H7 (cell line): ENCODE data around the gene LEMD1. TPM values are rescaled to one million over a fixed set of nuclear protein-coding genes. Genes with fewer than 3 reads are reported as not detected.

Experiments
- DNase-seq: peaks from one replicate; pipeline ENCODE4 v3.0.0; 2012
- H3K27me3 ChIP-seq: 2 replicates; pipeline ENCODE4 v1.6.0; 2011; ENCODE audit warnings: mild to moderate bottlenecking, low read length; ENCODE audit not compliant: control insufficient read depth, insufficient read depth
- H3K36me3 ChIP-seq: replicated peaks from 2 replicates; pipeline ENCODE4 v1.5.1; 2011; ENCODE audit warnings: low read length; ENCODE audit not compliant: control insufficient read depth, insufficient read depth
- H3K4me3 ChIP-seq: 2 replicates; pipeline ENCODE4 v1.5.1; 2011; ENCODE audit warnings: low read depth, mild to moderate bottlenecking, control low read depth, low read length, moderate library complexity; ENCODE audit not compliant: insufficient read depth
- total RNA-seq: library from RNA; depleted of rRNA; stranded (reverse); fragments of >200 nt; shearing (Covaris generic); gene quantifications from 2 replicates; pipeline ENCODE4 v1.2.3, GENCODE V29; 2014

LEMD1 gene
- total RNA-seq, 1 experiment from 2014 or later = 19.4 TPM

DNA sequence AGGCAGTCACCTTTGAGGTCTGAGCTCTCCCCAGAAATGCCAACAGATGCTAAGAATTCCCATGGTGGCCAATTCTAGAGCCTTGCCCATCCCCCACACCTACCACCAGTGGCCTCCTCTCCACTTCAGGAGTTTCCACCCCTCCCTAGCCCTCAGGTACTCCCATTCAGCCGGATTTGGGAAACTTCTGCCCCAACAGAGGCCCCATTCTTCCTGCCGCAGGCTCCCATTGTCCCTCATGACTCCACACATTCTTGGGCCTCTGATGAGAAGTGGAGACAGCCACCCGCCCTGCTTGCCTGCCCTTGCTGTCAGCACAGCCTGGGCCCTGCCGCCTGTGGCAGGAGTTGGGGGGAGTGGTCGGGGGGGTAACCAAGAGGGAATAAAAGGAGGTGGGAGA lies 29.3 kb upstream of the LEMD1 start:
- no peaks in the 10 kb centered on the region for H3K36me3 ChIP-seq
- DNase-seq = peak; percentile 80
- H3K4me3 ChIP-seq = no peak overlapping the region
- H3K27me3 ChIP-seq = peaks cover 25% of the 10 kb centered on the region

DNA sequence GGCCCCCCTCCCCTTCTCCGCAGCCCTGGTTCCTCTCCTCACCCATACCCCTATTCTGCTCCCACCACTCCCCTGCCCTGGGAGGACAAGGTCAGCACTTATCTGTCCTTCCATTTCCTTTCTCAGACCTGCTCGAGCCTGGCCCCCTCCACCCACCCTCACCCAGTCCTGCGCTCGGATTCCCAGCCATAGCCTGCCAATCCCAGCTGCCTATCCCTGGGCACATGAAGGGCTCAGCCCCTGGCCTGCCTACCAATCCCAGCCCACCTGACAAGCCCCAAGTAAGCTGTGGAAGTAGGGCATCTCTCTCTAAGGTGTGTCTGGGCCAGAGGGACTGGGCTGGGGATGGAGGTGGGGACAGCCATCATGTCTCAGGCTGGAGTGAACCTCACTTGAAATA lies 28.6 kb upstream of the LEMD1 start:
- peaks cover 23% of the 10 kb centered on the region for H3K27me3 ChIP-seq
- H3K4me3 ChIP-seq = peak overlapping the region; percentile 9; the same call in 1 of the 2 replicates
- DNase-seq = no peak
- H3K36me3 ChIP-seq = no peaks in the 10 kb centered on the region

DNA sequence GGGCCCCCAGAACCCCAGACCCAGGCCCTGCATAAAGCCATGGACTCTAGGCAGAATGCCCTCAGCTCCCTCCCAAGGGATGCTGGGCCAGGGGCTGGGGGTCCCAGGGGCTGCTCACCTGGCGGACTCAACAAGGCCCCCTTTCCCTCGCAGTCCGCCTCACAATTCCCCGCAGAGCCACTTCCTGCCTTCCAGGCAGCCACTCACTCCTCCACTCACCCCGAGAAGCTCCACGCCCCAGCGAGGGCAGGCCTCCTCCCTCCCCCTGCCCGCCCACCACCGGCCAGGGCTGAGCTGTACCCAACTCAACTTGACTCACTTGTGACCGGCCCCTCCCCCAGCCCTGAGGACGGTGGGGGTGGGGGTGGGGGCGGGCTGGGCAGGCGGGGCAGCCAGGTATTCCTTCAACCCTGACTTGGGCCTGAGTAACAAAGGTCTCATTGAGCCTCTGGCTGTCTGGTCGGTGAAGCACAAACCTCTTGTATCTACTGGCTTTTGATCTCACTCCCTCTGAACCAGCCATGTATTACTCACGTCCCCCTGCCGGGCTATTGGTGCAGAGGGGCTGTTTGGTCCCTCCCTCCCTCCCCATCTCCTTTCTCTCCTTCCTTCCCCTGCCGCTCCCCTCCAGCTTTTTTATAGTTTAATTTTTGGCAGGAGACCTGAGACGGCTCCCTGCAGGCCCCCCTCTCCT lies 28.0 kb upstream of the LEMD1 start:
- Histone ChIP-seq H3K27me3 (peaks cover 22% of the 10 kb centered on the region), H3K36me3 (no peaks in the 10 kb centered on the region), H3K4me3 (peak overlapping the region; percentile 24; the same call in 1 of the 2 replicates)
- peak; percentile 91 for DNase-seq

DNA sequence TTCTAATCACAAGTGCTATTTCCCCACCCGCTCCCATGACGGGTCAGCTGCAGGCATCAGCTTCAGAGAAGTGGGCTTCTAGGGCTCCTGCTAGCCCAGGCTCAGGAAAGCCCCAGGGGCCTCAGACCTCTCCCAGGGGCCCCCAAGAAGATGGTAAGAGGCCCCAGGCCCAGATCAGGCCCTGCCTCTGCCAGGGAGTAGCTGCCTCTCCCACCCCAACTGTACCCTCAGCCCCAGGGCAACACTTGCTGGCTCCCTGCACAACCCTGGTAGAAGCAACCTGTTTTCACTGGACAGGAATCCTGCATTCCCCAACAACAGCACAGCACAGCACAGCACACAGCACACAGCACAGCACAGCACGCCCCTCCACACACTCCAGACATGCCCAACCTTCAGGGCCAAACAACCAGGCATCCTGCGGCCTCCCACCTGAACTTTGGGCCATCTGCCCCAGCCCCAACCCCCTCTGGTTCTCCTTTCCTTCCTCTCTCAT lies 27.4 kb upstream of the LEMD1 start:
- H3K4me3 ChIP-seq = peak overlapping the region; percentile 24; the same call in 1 of the 2 replicates
- H3K36me3 ChIP-seq = no peaks in the 10 kb centered on the region
- H3K27me3 ChIP-seq = peaks cover 20% of the 10 kb centered on the region
- no peak for DNase-seq

DNA sequence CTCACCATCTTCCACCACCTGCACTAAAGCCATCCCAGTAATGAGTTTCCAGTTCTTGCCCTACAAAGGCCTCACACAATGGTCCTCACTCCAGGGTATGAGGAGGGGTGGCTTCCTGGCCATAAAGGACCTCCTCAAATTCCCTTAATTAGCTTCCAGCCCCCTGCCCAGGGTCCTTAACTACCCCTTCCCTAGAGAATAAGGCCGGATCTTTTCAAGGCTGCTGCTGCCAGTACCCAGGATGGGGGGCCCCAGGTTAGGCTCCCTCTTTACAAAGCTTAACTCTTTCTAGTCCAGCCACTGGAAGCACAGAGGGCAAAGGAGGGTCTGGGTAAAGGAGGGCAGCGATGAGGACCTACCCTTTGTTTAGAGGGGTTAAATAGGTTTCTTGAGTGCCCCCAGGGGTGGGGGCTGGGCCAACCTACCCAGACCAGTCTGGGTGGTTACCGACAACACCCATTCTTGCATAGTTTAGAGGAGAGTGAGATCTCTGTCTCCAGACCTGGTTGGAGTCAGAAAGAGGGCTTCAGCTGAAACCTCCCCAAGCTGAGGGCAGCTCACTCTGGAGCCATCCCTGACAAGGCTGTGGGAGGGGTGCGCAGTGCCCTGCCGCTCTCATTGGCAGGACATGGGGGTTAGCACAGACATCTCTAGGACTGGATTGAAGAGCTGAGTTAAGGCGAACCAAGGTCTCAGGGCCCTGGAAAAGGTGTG lies 26.8 kb upstream of the LEMD1 start:
- DNase-seq = peak; percentile 88
- H3K4me3 ChIP-seq = peak overlapping the region; percentile 16; the same call in 1 of the 2 replicates
- peaks cover 17% of the 10 kb centered on the region; the same call in 1 of the 2 replicates for H3K27me3 ChIP-seq
- H3K36me3 ChIP-seq = no peaks in the 10 kb centered on the region

DNA sequence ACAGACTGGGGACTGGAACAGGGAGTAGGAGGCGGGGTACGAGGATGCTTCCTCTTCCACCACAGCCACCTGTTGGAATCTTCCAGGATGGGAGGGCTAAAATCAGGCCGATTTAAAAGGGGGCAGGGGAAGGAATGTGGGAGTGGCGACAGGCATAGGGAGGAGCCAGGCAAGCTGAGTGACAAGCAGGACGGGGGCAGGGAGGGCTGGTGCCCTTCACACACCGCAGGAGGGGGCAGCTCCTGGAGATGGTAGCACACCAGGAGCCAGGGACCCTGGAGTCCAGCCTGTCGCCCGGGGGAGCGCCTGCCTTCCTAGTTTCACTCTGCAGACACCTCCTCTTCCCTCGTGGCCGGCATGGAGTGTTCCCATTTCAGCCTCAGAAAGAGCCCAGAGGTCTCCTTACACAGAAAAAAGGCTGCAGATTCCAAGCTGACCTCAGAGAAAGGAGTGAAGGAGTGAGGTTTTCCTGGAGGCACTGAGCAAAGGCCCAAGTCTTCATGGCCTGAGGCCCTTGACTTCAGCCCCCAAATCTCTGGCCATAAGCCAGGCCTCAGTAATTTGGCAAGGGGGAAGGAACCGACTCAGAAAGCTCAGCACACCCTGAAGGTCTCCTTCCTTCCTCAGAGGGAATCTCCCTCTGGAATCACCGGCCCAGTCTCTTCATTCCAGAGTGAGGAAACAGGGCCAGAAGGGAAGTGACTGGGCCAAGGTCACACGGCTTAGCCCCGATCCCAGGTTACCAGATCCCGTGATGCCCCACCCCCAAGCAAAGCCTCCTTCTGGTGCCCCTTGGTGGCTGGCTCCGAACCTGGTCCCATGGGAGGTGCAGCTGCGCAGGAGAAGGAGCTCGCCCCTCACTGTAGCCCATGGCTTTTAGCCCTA lies 25.8 kb upstream of the LEMD1 start:
- Histone ChIP-seq H3K36me3 (no peaks in the 10 kb centered on the region), H3K27me3 (peaks cover 13% of the 10 kb centered on the region; the same call in 1 of the 2 replicates), H3K4me3 (0 out of 2 replicates have a peak overlapping the region, but pooled peaks have one; percentile 6)
- DNase-seq = peak; percentile 82

DNA sequence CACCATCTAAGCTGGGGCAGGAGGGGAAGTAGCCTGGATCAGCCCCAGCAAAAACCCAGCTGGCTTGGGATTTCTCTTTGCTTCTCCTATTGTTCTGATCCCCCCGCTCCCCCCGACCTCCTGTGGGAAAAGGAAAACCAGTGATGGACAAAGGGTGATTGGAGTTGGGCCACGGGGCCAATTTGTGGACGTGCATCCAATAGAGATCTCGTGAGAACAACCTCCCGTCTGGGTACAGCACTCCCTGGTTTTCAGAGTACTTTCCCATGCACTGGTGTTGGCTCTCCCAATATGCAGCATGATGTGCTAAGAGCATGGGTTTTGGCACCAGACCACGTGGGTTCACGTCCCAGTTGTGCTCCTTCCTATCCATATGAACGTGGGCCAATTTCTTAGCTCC lies 25.0 kb upstream of the LEMD1 start:
- no peak overlapping the region for H3K4me3 ChIP-seq
- H3K27me3 ChIP-seq = peaks cover 12% of the 10 kb centered on the region; the same call in 1 of the 2 replicates
- peak; percentile 47 for DNase-seq
- H3K36me3 ChIP-seq = no peaks in the 10 kb centered on the region

DNA sequence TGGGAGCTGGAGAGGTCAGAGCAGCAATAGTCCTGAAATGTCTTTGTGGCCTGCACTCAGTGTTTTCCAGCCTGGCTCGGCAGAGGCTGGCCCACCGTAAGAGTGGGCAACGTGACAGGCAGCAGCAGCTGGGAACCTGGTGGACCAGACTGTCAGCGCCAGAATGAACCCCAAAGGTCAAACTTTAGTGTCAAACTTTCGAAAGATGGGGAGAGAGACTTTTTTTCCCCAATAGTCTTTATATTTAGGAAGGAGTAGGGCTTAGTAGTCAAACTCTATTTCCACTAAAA lies 23.7 kb upstream of the LEMD1 start:
- Histone ChIP-seq H3K27me3 (peaks cover 12% of the 10 kb centered on the region; the same call in 1 of the 2 replicates), H3K4me3 (peak overlapping the region; percentile 10; the same call in 1 of the 2 replicates)

DNA sequence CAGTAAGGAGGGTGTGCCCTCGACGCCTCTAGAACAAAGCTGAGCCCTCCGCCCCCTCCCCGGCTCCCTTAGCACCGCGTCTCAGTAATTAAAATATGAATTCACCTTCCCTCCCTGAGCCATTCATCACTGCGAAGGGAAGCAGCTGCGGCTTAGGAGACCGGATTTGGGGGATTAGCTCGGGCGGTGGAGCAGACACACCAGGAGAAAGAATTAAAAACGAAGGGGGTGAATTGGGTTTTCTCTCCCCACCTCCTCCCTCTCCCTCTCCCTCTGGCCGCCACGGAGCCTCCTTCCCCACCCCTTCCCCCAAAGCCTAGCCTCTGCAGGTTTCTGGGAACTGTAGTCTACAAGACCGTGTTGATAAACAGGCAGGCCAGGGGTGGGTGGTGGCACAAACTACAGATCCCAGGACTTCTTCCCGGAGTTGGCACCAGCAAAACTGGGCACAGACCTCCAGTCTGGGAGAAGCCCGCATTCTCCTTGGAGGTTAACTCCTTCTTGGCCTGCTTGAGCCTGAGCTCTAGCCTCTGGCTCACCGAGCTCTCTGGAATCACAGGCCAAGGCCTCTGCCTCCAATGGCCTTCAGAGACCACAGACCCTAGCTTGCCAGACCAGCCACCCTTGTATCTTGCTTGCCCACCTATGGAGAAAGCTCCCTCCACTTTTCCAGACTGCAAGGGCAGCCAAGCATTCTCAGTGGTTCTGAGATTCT lies 23.2 kb upstream of the LEMD1 start:
- Histone ChIP-seq H3K4me3 (peak overlapping the region; percentile 10; the same call in 1 of the 2 replicates), H3K36me3 (no peaks in the 10 kb centered on the region)
- DNase-seq = peak; percentile 87

More for the DNA sequence above, 23.7 kb upstream of the LEMD1 start:
- no peak for DNase-seq
- no peaks in the 10 kb centered on the region for H3K36me3 ChIP-seq

DNA sequence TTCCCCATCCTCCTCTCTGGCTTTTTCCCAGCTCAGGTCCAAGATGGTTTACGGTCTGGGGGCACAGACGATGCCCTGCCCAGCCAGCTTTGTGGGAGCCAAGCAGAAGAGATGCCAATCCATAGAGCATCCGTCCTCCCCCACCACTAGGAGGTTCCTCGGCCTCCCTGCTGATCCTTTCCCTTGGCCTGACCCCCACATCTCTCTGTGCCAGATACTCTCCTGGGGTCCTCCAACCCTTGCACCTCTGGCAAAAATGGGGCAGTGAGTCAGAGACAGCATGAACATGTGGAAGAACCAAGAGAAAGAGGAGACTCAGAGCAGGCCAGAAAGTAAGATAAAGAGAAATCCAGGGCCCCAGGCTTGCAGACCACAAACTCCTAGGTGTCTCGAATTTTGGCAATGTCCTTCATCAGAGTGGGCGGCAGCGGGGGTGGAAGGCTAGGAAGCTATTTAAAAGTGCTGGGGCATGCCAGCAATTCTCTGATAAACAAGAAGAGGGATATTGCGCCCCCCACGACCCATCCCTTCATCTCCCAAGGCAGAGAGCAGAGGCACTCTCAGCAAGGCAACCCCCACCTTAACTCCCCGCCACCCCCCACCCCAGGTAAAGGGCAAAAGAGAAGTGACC lies 22.6 kb upstream of the LEMD1 start:
- H3K27me3 ChIP-seq = peaks cover 9% of the 10 kb centered on the region; the same call in 1 of the 2 replicates
- peak; percentile 48 for DNase-seq
- no peak overlapping the region for H3K4me3 ChIP-seq
- no peaks in the 10 kb centered on the region for H3K36me3 ChIP-seq

More for the DNA sequence above, 23.2 kb upstream of the LEMD1 start:
- peaks cover 12% of the 10 kb centered on the region; the same call in 1 of the 2 replicates for H3K27me3 ChIP-seq

DNA sequence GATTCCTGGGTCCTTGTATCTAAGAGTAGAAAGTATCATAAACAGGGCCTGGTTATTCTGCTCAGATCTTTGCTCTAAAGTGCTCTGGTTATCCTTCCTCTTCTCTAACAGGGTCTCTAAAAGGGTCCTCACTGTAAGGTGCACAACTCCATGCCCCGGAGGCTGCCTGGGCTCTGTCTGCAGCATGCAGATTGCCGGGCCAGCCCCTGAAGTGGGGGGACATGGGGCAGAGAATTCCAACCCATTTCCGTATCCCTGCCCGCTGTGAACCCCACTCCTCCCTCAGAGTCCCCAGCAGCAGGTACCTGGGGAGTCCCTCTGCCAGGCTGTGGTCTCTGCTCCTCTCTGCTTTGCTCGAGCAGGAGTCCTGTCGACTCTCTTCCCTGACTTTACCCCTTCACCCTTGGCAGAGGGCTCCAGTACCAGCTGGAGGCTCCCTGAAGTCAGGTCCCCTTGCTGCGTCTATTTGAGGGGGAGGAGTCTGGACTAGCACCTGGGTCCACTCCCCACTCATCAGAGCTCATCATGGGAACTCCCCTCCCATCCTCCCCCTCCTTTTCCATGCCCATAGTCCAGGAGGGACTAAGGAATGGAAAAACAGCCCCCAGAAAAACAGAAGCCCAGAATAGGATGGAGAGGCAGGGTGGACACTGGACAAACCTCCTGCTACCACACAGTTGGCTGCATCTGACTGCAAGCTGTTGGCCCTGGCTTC lies 21.9 kb upstream of the LEMD1 start:
- peaks cover 3% of the 10 kb centered on the region; the same call in 1 of the 2 replicates for H3K27me3 ChIP-seq
- peak; percentile 50 for DNase-seq
- H3K4me3 ChIP-seq = no peak overlapping the region
- no peaks in the 10 kb centered on the region for H3K36me3 ChIP-seq

DNA sequence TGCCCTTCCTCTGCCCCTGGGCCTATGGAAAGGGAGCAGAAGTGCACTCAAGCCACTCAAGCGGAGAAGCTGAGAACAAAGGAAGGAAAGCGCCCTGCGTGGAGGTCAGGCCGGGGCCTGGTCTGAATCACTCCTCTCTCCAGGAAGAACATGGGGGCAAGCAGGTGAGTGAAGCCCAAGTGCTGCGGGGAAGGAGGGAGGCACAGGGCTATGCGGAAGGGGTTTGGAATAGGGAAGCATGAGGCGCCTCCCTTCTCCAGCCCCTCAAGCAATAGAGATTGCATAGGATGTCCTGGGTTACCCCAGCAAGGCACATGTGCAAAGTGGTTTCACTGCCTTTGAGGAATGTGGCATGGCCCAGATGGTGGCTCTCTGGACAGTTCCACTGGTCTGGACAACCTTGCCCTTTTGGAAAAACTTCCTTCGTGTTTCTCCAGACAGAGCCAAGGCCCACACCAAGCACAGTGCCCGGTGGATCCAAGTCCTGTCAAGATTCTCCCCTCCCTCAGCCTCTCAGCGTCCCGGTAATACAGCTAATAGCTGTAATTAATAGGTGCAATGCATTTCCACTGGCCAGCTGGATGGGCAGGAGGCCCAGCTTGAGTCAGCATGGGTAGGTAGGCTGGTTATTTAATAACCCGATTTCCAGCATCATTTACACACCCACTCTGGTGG lies 20.3 kb upstream of the LEMD1 start:
- no peaks in the 10 kb centered on the region for H3K36me3 ChIP-seq
- peak; percentile 42 for DNase-seq
- no peaks in the 10 kb centered on the region for H3K27me3 ChIP-seq
- H3K4me3 ChIP-seq = no peak overlapping the region
